BLaER1 (cell line): Measurements from ENCODE around the gene RAB40AL.
"Not testable (repeated sequence)": the region's sequence is repeated elsewhere in the genome, so short reads cannot be mapped to it uniquely, and the experiment has no call there.

Source experiments
- H3K27ac ChIP-seq: shearing (Covaris generic); formaldehyde crosslinking; 2 replicates; pipeline ENCODE4 v1.8.1; 2022
- H3K27me3 ChIP-seq: shearing (Covaris generic); formaldehyde crosslinking; 2 replicates; pipeline ENCODE4 v1.8.1; 2022
- H3K36me3 ChIP-seq: shearing (Covaris generic); formaldehyde crosslinking; 2 replicates; pipeline ENCODE4 v1.8.1; 2022
- H3K4me1 ChIP-seq: shearing (Covaris generic); formaldehyde crosslinking; 2 replicates; pipeline ENCODE4 v1.8.1; 2022
- H3K4me2 ChIP-seq: shearing (Covaris generic); formaldehyde crosslinking; 2 replicates; pipeline ENCODE4 v1.8.1; 2022
- H3K4me3 ChIP-seq: shearing (Covaris generic); formaldehyde crosslinking; 2 replicates; pipeline ENCODE4 v1.8.1; 2022
- H3K9ac ChIP-seq: shearing (Covaris generic); formaldehyde crosslinking; 2 replicates; pipeline ENCODE4 v1.8.1; 2022
- H3K9me3 ChIP-seq: shearing (Covaris generic); formaldehyde crosslinking; 2 replicates; pipeline ENCODE4 v1.8.1; 2022
- H4K20me1 ChIP-seq: shearing (Covaris generic); formaldehyde crosslinking; 2 replicates; pipeline ENCODE4 v1.8.1; 2022
- Cebpa-rat ChIP-seq: shearing (Covaris generic); IDR thresholded peaks from 2 replicates; pipeline ENCODE4 v1.8.1; 2022

Gene RAB40AL

DNA sequence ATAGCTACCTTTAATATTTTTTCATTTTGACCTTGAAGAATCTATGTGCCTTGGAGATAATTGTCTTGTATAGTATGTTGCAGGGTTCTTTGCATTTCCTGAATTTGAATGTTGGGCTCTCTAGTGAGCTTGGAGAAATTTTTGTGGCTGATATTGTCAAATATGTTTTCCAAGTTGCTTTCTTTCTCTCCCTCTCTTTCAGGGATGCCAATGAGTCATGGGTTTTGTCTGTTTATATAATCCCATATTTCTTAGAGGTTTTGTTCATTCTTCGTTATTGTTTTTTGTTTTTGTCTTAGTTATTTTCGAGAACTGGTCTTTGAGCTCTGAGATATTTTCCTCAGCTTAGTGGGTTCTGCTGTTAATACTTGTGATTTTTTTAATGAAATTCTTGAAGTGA is 20.7 kb downstream of the RAB40AL start:
- no peak overlapping the region for H3K4me3 ChIP-seq
- H3K36me3 ChIP-seq, result no peaks in the 10 kb centered on the region
- H3K27ac ChIP-seq, result no peak overlapping the region
- no peak overlapping the region for H3K9ac ChIP-seq
- H3K27me3 ChIP-seq, result no peaks in the 10 kb centered on the region; the same call in 1 of the 2 replicates
- TF ChIP-seq Cebpa-rat, result no peak
- no peak overlapping the region for H3K4me2 ChIP-seq
- H4K20me1 ChIP-seq, result no peaks in the 10 kb centered on the region
- H3K9me3 ChIP-seq, result peaks cover 20% of the 10 kb centered on the region
- peaks cover 18% of the 10 kb centered on the region for H3K4me1 ChIP-seq

- TF ChIP-seq Cebpa-rat, result no peak
- peak overlapping the region; percentile 66; the same call in 1 of the 2 replicates for H3K4me2 ChIP-seq
- no peak overlapping the region for H3K4me3 ChIP-seq
- H3K27ac ChIP-seq, result no peak overlapping the region
- no peak overlapping the region for H3K9ac ChIP-seq
- H3K36me3 ChIP-seq, result no peaks in the 10 kb centered on the region
- peaks cover 20% of the 10 kb centered on the region for H3K9me3 ChIP-seq
- H3K4me1 ChIP-seq, result peaks cover 22% of the 10 kb centered on the region
- no peaks in the 10 kb centered on the region for H4K20me1 ChIP-seq
- H3K27me3 ChIP-seq, result no peaks in the 10 kb centered on the region; the same call in 1 of the 2 replicates
Observed at GRCh38 chrX:102958794-102959193, 21.7 kb downstream of the RAB40AL start.

DNA sequence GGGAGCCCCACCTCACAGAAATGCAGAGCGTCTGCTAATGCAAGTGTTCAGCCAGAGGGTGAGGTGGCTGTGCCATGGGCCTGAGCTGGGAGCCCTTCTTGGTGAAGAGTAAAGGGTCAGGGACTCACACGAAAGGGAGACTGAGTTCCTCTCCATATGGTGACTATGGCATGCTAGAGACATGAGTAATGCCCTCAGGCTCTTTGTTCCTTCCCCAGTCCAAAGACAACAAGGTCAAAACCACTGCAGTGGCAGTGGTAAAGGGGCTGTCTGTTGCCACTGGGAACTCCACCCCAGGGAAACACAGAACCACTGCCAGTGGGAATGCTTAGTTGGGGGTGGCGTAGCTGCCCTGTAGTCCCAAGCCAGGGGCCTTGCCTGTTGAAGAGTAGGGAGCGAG is 22.4 kb downstream of the RAB40AL start:
- Histone ChIP-seq H3K27me3 (no peaks in the 10 kb centered on the region; the same call in 1 of the 2 replicates), H3K4me2 (peak overlapping the region; percentile 66), H3K9me3 (peaks cover 20% of the 10 kb centered on the region), H3K36me3 (no peaks in the 10 kb centered on the region), H3K4me1 (peaks cover 22% of the 10 kb centered on the region), H3K27ac (peak overlapping the region; percentile 64), H3K4me3 (no peak overlapping the region), H3K9ac (no peak overlapping the region), H4K20me1 (no peaks in the 10 kb centered on the region)
- TF ChIP-seq Cebpa-rat, result no peak

- Histone ChIP-seq H3K27me3 (no peaks in the 10 kb centered on the region; the same call in 1 of the 2 replicates), H3K4me2 (no peak overlapping the region), H3K9me3 (peaks cover 10% of the 10 kb centered on the region), H3K9ac (no peak overlapping the region), H3K27ac (no peak overlapping the region), H3K36me3 (no peaks in the 10 kb centered on the region), H4K20me1 (no peaks in the 10 kb centered on the region), H3K4me1 (peaks cover 21% of the 10 kb centered on the region), H3K4me3 (no peak overlapping the region)
- no peak for TF ChIP-seq Cebpa-rat
Observed at GRCh38 chrX:102963955-102964354, 26.9 kb downstream of the RAB40AL start.

DNA sequence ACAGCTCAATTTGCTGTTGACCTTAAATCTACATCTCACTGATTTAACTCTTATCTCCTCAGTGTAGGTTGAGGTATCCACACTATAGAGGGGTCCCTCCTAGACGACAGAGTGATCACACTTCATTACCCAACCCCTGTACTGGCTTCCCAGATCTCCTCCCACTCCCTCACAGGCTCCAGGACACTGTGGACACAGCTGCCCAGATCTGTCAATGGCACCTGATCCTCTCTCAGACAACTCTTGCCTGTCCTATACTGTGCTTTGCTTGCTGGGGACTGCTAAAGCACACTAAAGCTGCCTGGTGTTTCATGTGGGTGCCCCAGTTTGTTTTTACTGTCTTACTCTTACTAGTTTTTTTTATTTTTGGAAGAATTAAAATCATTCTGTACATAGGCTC is 27.9 kb downstream of the RAB40AL start:
- no peaks in the 10 kb centered on the region for H4K20me1 ChIP-seq
- TF ChIP-seq Cebpa-rat, result no peak
- H3K4me1 ChIP-seq, result peaks cover 11% of the 10 kb centered on the region
- peaks cover 19% of the 10 kb centered on the region for H3K9me3 ChIP-seq
- no peak overlapping the region for H3K27ac ChIP-seq
- no peak overlapping the region for H3K4me2 ChIP-seq
- H3K4me3 ChIP-seq, result no peak overlapping the region
- H3K27me3 ChIP-seq, result no peaks in the 10 kb centered on the region; the same call in 1 of the 2 replicates
- H3K36me3 ChIP-seq, result no peaks in the 10 kb centered on the region
- H3K9ac ChIP-seq, result no peak overlapping the region

GRCh38 chrX:102966701-102967100 is 29.6 kb downstream of the RAB40AL start:
- no peak for TF ChIP-seq Cebpa-rat

GRCh38 chrX:102968216-102968615 is 31.1 kb downstream of the RAB40AL start:
- Histone ChIP-seq H3K4me2 (no peak overlapping the region), H3K4me3 (no peak overlapping the region), H3K36me3 (no peaks in the 10 kb centered on the region), H3K27ac (no peak overlapping the region), H3K9me3 (peaks cover 47% of the 10 kb centered on the region), H4K20me1 (no peaks in the 10 kb centered on the region), H3K4me1 (0 out of 2 replicates have a peak, but pooled peaks cover 4% of the 10 kb centered on the region), H3K9ac (no peak overlapping the region), H3K27me3 (no peaks in the 10 kb centered on the region)
- no peak for TF ChIP-seq Cebpa-rat

More at GRCh38 chrX:102966701-102967100, 29.6 kb downstream of the RAB40AL start:
- H3K4me3 ChIP-seq, result no peak overlapping the region
- no peak overlapping the region for H3K9ac ChIP-seq
- H3K27ac ChIP-seq, result no peak overlapping the region
- peaks cover 34% of the 10 kb centered on the region for H3K9me3 ChIP-seq
- no peaks in the 10 kb centered on the region for H3K27me3 ChIP-seq
- H3K36me3 ChIP-seq, result no peaks in the 10 kb centered on the region
- H3K4me2 ChIP-seq, result no peak overlapping the region
- 0 out of 2 replicates have a peak, but pooled peaks cover 4% of the 10 kb centered on the region for H3K4me1 ChIP-seq
- H4K20me1 ChIP-seq, result no peaks in the 10 kb centered on the region

- H3K4me2 ChIP-seq, H3K9ac ChIP-seq, H3K27ac ChIP-seq, H4K20me1 ChIP-seq, H3K27me3 ChIP-seq, H3K36me3 ChIP-seq, H3K4me1 ChIP-seq, H3K4me3 ChIP-seq: not testable (repeated sequence)
- H3K9me3 ChIP-seq, result peaks cover 52% of the 10 kb centered on the region
Observed at GRCh38 chrX:102971536-102971935, 34.5 kb downstream of the RAB40AL start.

- Histone ChIP-seq H3K4me2 (no peak overlapping the region), H3K27ac (no peak overlapping the region), H3K9ac (no peak overlapping the region)
Observed at GRCh38 chrX:102975016-102975415, 37.9 kb downstream of the RAB40AL start.

DNA sequence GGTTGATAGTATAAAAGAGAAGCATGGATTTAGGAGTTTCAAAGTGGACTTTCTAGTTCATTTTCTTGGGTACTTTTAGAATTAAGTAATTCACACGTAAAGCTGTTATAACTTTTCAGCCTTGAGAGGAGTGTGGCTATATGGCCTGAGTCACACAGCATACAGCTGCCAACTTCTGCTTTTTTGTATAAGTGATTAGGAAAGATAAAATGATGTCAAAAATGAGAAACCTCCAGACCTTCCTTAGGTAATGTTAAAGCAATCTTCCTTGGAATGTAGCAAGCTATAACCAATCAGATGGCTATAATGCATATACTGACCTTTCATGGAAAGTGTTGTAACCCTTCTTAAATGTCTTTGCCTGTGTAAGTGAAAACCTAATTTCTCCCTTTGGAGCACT is 39.2 kb downstream of the RAB40AL start:
- Histone ChIP-seq H3K9ac (no peak overlapping the region), H3K27me3 (no peaks in the 10 kb centered on the region), H3K4me1 (peaks cover 26% of the 10 kb centered on the region), H3K9me3 (peaks cover 23% of the 10 kb centered on the region), H4K20me1 (no peaks in the 10 kb centered on the region), H3K4me3 (no peak overlapping the region), H3K27ac (no peak overlapping the region), H3K36me3 (no peaks in the 10 kb centered on the region), H3K4me2 (no peak overlapping the region)
- TF ChIP-seq Cebpa-rat, result no peak

More at GRCh38 chrX:102975016-102975415, 37.9 kb downstream of the RAB40AL start:
- Histone ChIP-seq H3K36me3 (no peaks in the 10 kb centered on the region), H3K4me1 (peaks cover 13% of the 10 kb centered on the region), H3K27me3 (no peaks in the 10 kb centered on the region), H3K9me3 (peaks cover 33% of the 10 kb centered on the region), H4K20me1 (no peaks in the 10 kb centered on the region), H3K4me3 (no peak overlapping the region)
- TF ChIP-seq Cebpa-rat, result no peak
